Kidney (tissue), 14 donors: ENCODE results near the gene DIP2A. TPM values are rescaled to one million over a fixed set of nuclear protein-coding genes. Genes with fewer than 3 reads are reported as not detected.

Experiments used
- DNase-seq, 5 donors: peaks; one replicate each; pipeline ENCODE4 v3.0.0-alpha.2; 2013 to 2020
- FAIRE-seq: peaks from 2 replicates; lab custom pipeline; 2012; peaks lifted over from hg19 to GRCh38; lab: Jason Lieb, UNC
- H3K27ac ChIP-seq, 2 donors: one replicate each; pipeline ENCODE4 v1.7.0; 2013; ENCODE audit warnings: low read depth in 2 of 2, low read length in 2 of 2, inconsistent platforms in 1 of 2
- H3K27me3 ChIP-seq: one replicate; pipeline ENCODE4 v1.7.1; 2013; ENCODE audit warnings: low read length, inconsistent platforms; ENCODE audit not compliant: control insufficient read depth, insufficient read depth
- H3K36me3 ChIP-seq, 3 donors: one replicate each; pipeline versions ENCODE4 v1.7.0 to v1.7.1; 2013; ENCODE audit warnings: low read length in 3 of 3, control low read depth in 1 of 3, inconsistent platforms in 1 of 3; ENCODE audit not compliant: insufficient read depth in 3 of 3, control insufficient read depth in 2 of 3
- H3K4me1 ChIP-seq, 3 donors: one replicate each; pipeline versions ENCODE4 v1.7.0 to v1.7.1; 2013; ENCODE audit warnings: low read length in 3 of 3, inconsistent platforms in 1 of 3, low read depth in 1 of 3; ENCODE audit not compliant: control insufficient read depth in 2 of 3, insufficient read depth in 2 of 3
- H3K4me3 ChIP-seq, 3 donors: one replicate each; pipeline versions ENCODE4 v1.7.0 to v1.8.1; 2013; ENCODE audit warnings: low read length in 3 of 3, control low read depth in 1 of 3, inconsistent platforms in 1 of 3
- H3K9ac ChIP-seq, 3 donors: one replicate each; pipeline versions ENCODE4 v1.7.0 to v1.7.1; 2013; ENCODE audit warnings: low read length in 3 of 3, control low read depth in 1 of 3, inconsistent platforms in 1 of 3
- H3K9me3 ChIP-seq, 3 donors: one replicate each; pipeline versions ENCODE4 v1.7.0 to v1.7.1; 2013; ENCODE audit warnings: low read length in 3 of 3, control low read depth in 1 of 3, inconsistent platforms in 1 of 3; ENCODE audit not compliant: control insufficient read depth in 2 of 3, insufficient read depth in 1 of 3
- intact Hi-C: fragments of 100-400 bp; cut with DNase I; formaldehyde crosslinking; loops from one replicate; pipeline ENCODE4 v1.11.1; 2022
- polyA plus RNA-seq: library from polyadenylated mRNA; stranded (reverse); fragments of 350-450 nt; fragmentation: Illumina TruSeq; extraction: RNeasy Lipid Tissue Mini Kit (QIAGEN cat#74804); gene quantifications from one replicate; pipeline ENCODE4 v1.2.3, GENCODE V29; 2014; ENCODE audit warnings: low read depth, low replicate concordance; ENCODE audit not compliant: insufficient read depth
- total RNA-seq: library from RNA; stranded (reverse); fragmentation: NEBNext Ultra II Directional; extraction: Animal tissue kit (Norgen Biotek cat#: 25700); gene quantifications from one replicate; pipeline ENCODE4 v1.2.1, GENCODE V29; 2021
- TF ChIP-seq, protein P1 (sequence below): IDR thresholded peaks from 3 replicates; pipeline ENCODE4 v1.5.1; 2012; ENCODE audit warnings: mild to moderate bottlenecking, moderate library complexity, borderline replicate concordance; ENCODE audit not compliant: insufficient read depth; ENCODE audit errors: extremely low read depth
- donor health status: control.
- donor health status: control.
- donor health status: control.
- donor health status: control.
- donor health status: control.
- donor health status: DM: yes; HTN: yes; CAD: no.
- donor health status: Normal renal cell carcinoma (clear cell type).

The DIP2A gene
- total and polyA plus RNA-seq, 2 donors from 2014 or later = 8.7 to 36.5 TPM

GRCh38 chr21:46483300-46484295 lies 24.9 kb downstream of the DIP2A start:
- Histone ChIP-seq H3K4me1 (no peaks in the 10 kb centered on the region), H3K9ac (no peak overlapping the region), H3K27me3 (no peaks in the 10 kb centered on the region), H3K4me3 (no peak overlapping the region), H3K36me3 (peaks cover 0 to 4% (median 2%) of the 10 kb centered on the region in 3 donors), H3K27ac (no peak overlapping the region), H3K9me3 (no peaks in the 10 kb centered on the region)
- FAIRE-seq (no peak), DNase-seq (no peak)
- TF ChIP-seq, protein P1, sequence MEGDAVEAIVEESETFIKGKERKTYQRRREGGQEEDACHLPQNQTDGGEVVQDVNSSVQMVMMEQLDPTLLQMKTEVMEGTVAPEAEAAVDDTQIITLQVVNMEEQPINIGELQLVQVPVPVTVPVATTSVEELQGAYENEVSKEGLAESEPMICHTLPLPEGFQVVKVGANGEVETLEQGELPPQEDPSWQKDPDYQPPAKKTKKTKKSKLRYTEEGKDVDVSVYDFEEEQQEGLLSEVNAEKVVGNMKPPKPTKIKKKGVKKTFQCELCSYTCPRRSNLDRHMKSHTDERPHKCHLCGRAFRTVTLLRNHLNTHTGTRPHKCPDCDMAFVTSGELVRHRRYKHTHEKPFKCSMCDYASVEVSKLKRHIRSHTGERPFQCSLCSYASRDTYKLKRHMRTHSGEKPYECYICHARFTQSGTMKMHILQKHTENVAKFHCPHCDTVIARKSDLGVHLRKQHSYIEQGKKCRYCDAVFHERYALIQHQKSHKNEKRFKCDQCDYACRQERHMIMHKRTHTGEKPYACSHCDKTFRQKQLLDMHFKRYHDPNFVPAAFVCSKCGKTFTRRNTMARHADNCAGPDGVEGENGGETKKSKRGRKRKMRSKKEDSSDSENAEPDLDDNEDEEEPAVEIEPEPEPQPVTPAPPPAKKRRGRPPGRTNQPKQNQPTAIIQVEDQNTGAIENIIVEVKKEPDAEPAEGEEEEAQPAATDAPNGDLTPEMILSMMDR = no peak
- intact Hi-C loops = no loop called here

DNA sequence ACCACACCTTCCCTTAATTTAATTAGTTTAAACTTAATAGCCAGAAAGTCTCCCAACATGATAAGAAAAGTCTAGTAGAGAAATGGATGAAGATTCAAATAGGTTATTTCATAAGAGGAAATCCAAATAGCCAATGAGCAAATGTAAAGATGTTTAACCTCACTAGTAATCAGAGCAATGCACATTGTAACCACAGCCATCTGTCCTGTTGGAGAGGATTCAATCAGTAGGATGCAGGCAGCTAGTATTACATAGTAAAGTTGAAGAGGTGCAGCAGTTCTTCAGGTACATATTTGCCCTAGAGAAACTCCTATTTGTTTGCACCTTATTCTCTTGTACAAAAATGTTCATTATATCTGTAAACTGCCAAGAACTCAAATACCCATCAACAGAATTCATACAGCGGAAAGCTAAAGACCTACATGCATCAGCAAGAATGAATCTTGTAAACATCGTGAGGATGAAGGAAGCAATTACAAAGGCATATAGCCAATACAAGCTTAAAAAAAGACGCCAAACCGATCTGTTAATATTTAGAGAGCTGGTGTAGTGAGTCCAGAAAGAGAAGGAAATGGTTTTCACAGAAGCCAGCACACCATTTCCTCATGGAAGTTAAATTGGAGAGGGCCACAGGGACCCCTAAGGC lies 27.9 kb downstream of the DIP2A start:
- no peaks in the 10 kb centered on the region for H3K27me3 ChIP-seq
- FAIRE-seq = no peak
- TF ChIP-seq, protein P1 = no peak
- intact Hi-C loops = no loop called here
- no peak overlapping the region for H3K4me3 ChIP-seq
- DNase-seq = no peak
- H3K4me1 ChIP-seq = no peaks in the 10 kb centered on the region
- H3K27ac ChIP-seq = no peak overlapping the region
- H3K9ac ChIP-seq = no peak overlapping the region
- H3K9me3 ChIP-seq = no peaks in the 10 kb centered on the region
- peaks cover 0 to 4% (median 2%) of the 10 kb centered on the region in 3 donors for H3K36me3 ChIP-seq

DNA sequence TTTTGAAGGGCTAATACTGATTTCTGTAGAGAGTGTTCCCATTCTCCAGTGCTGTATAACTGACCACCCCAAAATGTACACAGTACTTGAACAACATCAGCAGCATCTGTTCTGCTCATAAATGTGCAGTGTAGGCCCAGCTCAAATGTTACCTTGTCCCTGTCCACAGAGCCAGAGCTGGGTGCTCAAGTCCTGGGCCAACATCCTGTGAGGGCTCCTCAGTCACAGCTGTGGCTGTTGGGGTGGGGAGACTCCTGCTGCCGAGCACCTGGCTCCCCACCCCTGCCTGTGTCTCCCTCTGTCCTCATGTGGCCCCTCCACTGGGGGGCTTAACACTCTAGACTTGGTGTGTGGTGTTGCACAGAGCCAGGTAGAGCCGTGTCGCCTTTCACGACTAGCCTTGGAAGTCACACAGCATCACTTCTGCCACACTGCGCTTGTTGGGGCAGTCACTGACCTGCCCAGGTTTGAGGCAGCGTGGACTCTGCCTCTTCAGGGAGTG lies 30.5 kb downstream of the DIP2A start:
- Histone ChIP-seq H3K9me3 (no peaks in the 10 kb centered on the region), H3K27me3 (no peaks in the 10 kb centered on the region), H3K4me3 (no peak overlapping the region), H3K36me3 (peaks cover 2 to 4% (median 4%) of the 10 kb centered on the region in 3 donors), H3K27ac (no peak overlapping the region), H3K4me1 (no peaks in the 10 kb centered on the region), H3K9ac (no peak overlapping the region)
- TF ChIP-seq, protein P1 = no peak
- DNase-seq (no peak), FAIRE-seq (no peak)
- intact Hi-C loops = no loop called here
